GM23338 (cell line): ENCODE measurements around the gene NIPAL1. TPM values are rescaled to one million over a fixed set of nuclear protein-coding genes. Genes with fewer than 3 reads are reported as not detected.
A peak's percentile ranks its signal among the peaks of the same experiment; 100 is the strongest.

Experiments
- ATAC-seq: fragments of 200-7000 bp; cut with Tn5 transposase; 3 replicates; pipeline ENCODE4 v1.9.1; 2020
- DNase-seq: peaks from one replicate; pipeline ENCODE4 v3.0.0-alpha.2; 2015; ENCODE audit warnings: low spot score
- H2AFZ ChIP-seq: fragments of 200-600 bp; sonication (generic); 2 replicates; pipeline ENCODE4 v1.8.0; 2016; ENCODE audit warnings: antibody characterized with exemption, mild to moderate bottlenecking, moderate library complexity
- H3F3A ChIP-seq: fragments of 200-600 bp; sonication (generic); replicated peaks from 2 replicates; pipeline ENCODE4 v1.8.0; 2017; ENCODE audit warnings: antibody characterized with exemption, mixed run types, low read depth
- H3K27ac ChIP-seq: fragments of 200-600 bp; sonication (generic); 2 replicates; pipeline ENCODE4 v1.6.1; 2016; ENCODE audit warnings: low read depth
- H3K27me3 ChIP-seq: fragments of 200-600 bp; sonication (generic); 2 replicates; pipeline ENCODE4 v1.8.0; 2016; ENCODE audit warnings: mild to moderate bottlenecking, mixed run types, moderate library complexity; ENCODE audit not compliant: insufficient read depth
- H3K36me3 ChIP-seq: fragments of 200-600 bp; sonication (generic); 2 replicates; pipeline ENCODE4 v1.8.0; 2016; ENCODE audit warnings: mild to moderate bottlenecking; ENCODE audit not compliant: insufficient read depth
- H3K4me1 ChIP-seq: fragments of 200-600 bp; sonication (generic); 2 replicates; pipeline ENCODE4 v1.8.0; 2016; ENCODE audit warnings: mild to moderate bottlenecking, moderate library complexity; ENCODE audit not compliant: insufficient read depth
- H3K4me2 ChIP-seq: fragments of 200-600 bp; sonication (generic); 2 replicates; pipeline ENCODE4 v1.7.1; 2017; ENCODE audit warnings: mixed run types
- H3K4me3 ChIP-seq: fragments of 200-600 bp; sonication (generic); 2 replicates; pipeline ENCODE4 v1.6.1; 2016; ENCODE audit warnings: mixed run types
- H3K79me2 ChIP-seq: fragments of 200-600 bp; sonication (generic); replicated peaks from 2 replicates; pipeline ENCODE4 v1.8.0; 2017; ENCODE audit warnings: mild to moderate bottlenecking; ENCODE audit not compliant: insufficient read depth
- H3K9me2 ChIP-seq: fragments of 200-600 bp; sonication (generic); 2 replicates; pipeline ENCODE4 v1.8.0; 2017; ENCODE audit not compliant: insufficient read depth
- H4K20me1 ChIP-seq: fragments of 200-600 bp; sonication (generic); replicated peaks from 2 replicates; pipeline ENCODE4 v1.8.0; 2017; ENCODE audit warnings: mild to moderate bottlenecking; ENCODE audit not compliant: insufficient read depth
- H3K27ac Mint-ChIP-seq: 2 replicates; pipeline ENCODE4 v1.8.0; 2020; ENCODE audit warnings: inconsistent platforms, mild to moderate bottlenecking, moderate library complexity, mixed read lengths
- H3K27me3 Mint-ChIP-seq: 3 replicates; pipeline ENCODE4 v1.8.0; 2022; ENCODE audit warnings: low read depth, mild to moderate bottlenecking, moderate library complexity, mixed read lengths, inconsistent platforms; ENCODE audit not compliant: insufficient read depth, poor library complexity
- H3K36me3 Mint-ChIP-seq: 3 replicates; pipeline ENCODE4 v1.8.0; 2021; ENCODE audit warnings: low read depth, mild to moderate bottlenecking, inconsistent platforms, moderate library complexity, mixed read lengths
- H3K4me1 Mint-ChIP-seq: 3 replicates; pipeline ENCODE4 v1.8.0; 2020; ENCODE audit warnings: mild to moderate bottlenecking, inconsistent platforms, mixed read lengths
- H3K4me3 Mint-ChIP-seq: 3 replicates; pipeline ENCODE4 v1.8.0; 2021; ENCODE audit warnings: moderate library complexity, mild to moderate bottlenecking, inconsistent platforms, mixed read lengths
- H3K9me3 Mint-ChIP-seq: 3 replicates; pipeline ENCODE4 v1.8.0; 2020; ENCODE audit warnings: moderate library complexity, mild to moderate bottlenecking, inconsistent platforms, mixed read lengths
- CREB1 ChIP-seq: fragments of 250-450 bp; sonication (Bioruptor Pico); IDR thresholded peaks from 2 replicates; pipeline ENCODE4 v1.5.0; 2020; ENCODE audit warnings: low read depth, mild to moderate bottlenecking, moderate library complexity
- ETS1 ChIP-seq: IDR thresholded peaks from 2 replicates; pipeline ENCODE4 v1.6.1; 2016; ENCODE audit warnings: antibody characterized with exemption
- EZH2 ChIP-seq: fragments of 200-600 bp; sonication (generic); IDR thresholded peaks from one replicate; pipeline ENCODE4 v1.8.0; 2017; ENCODE audit warnings: antibody characterized with exemption, mild to moderate bottlenecking, low read depth; ENCODE audit not compliant: unreplicated experiment
- EZH2phosphoT487 ChIP-seq: fragments of 200-600 bp; sonication (generic); IDR thresholded peaks from one replicate; pipeline ENCODE4 v1.8.1; 2018; ENCODE audit warnings: antibody characterized with exemption; ENCODE audit not compliant: unreplicated experiment
- JUNB ChIP-seq: IDR thresholded peaks from one replicate; pipeline ENCODE4 v1.6.1; 2016; ENCODE audit warnings: antibody characterized with exemption; ENCODE audit not compliant: unreplicated experiment
- NANOG ChIP-seq: IDR thresholded peaks from 2 replicates; pipeline ENCODE4 v1.6.1; 2016; ENCODE audit warnings: antibody characterized with exemption, borderline replicate concordance
- POLR2AphosphoS5 ChIP-seq: IDR thresholded peaks from 2 replicates; pipeline ENCODE4 v1.6.1; 2016; ENCODE audit warnings: antibody characterized with exemption, low read depth
- REST ChIP-seq: IDR thresholded peaks from one replicate; pipeline ENCODE4 v1.6.1; 2018; ENCODE audit warnings: antibody characterized with exemption; ENCODE audit not compliant: unreplicated experiment
- STAT1 ChIP-seq: IDR thresholded peaks from one replicate; pipeline ENCODE4 v1.6.1; 2016; ENCODE audit warnings: antibody characterized with exemption; ENCODE audit not compliant: unreplicated experiment
- ZNF114 ChIP-seq: fragments of 250-450 bp; sonication (Bioruptor Pico); IDR thresholded peaks from 2 replicates; pipeline ENCODE4 v1.5.0; 2020; ENCODE audit warnings: mild to moderate bottlenecking, moderate library complexity
- ZNF331 ChIP-seq: fragments of 250-450 bp; sonication (Bioruptor Pico); IDR thresholded peaks from 2 replicates; pipeline ENCODE4 v1.5.0; 2020; ENCODE audit warnings: low read depth, mild to moderate bottlenecking, moderate library complexity
- ZNF462 ChIP-seq: fragments of 250-450 bp; sonication (Bioruptor Pico); IDR thresholded peaks from 2 replicates; pipeline ENCODE4 v1.5.0; 2020; ENCODE audit warnings: mild to moderate bottlenecking, moderate library complexity
- polyA plus RNA-seq: library from polyadenylated mRNA; unstranded; fragments of >200 nt; fragmentation: Nextera tagmentation; extraction: Ambion mirVana; gene quantifications from 2 replicates; pipeline ENCODE4 v1.2.1, GENCODE V29; 2016
- total RNA-seq: library from RNA; depleted of rRNA; stranded (reverse); fragments of >200 nt; shearing (Covaris generic); gene quantifications from 2 replicates; pipeline ENCODE4 v1.2.3, GENCODE V29; 2014

Gene NIPAL1
- total and polyA plus RNA-seq, 2 experiments from 2014 or later: 5.3 to 8.2 TPM

GRCh38 chr4:48012824-48013223 is 3.7 kb upstream of the NIPAL1 start (continued):
- TF ChIP-seq ZNF462 (CRISPR knock-in tag) (no peak), JUNB (no peak), NANOG (no peak), EZH2phosphoT487 (no peak), ETS1 (no peak), ZNF331 (CRISPR knock-in tag) (no peak), ZNF114 (no peak)

GRCh38 chr4:48015216-48015615 is 1.4 kb upstream of the NIPAL1 start:
- Mint-ChIP-seq H3K4me1 (peaks cover 22% of the 10 kb centered on the region), H3K36me3 (peaks cover 30% of the 10 kb centered on the region)
- peaks cover 7% of the 10 kb centered on the region for H4K20me1 ChIP-seq

More at GRCh38 chr4:48015216-48015615, 1.4 kb upstream of the NIPAL1 start:
- ATAC-seq: no peak
- Histone ChIP-seq H3K27ac (no peak overlapping the region), H3K4me3 (peak overlapping the region; percentile 97), H3K4me2 (peak overlapping the region; percentile 98), H3K79me2 (peaks cover 24% of the 10 kb centered on the region), H3F3A (peaks cover 5% of the 10 kb centered on the region; the same call in 1 of the 2 replicates), H2AFZ (no peak overlapping the region), H3K36me3 (peaks cover 3% of the 10 kb centered on the region; the same call in 1 of the 2 replicates), H3K4me1 (peaks cover 24% of the 10 kb centered on the region; the same call in 1 of the 2 replicates), H3K9me2 (peaks cover 8% of the 10 kb centered on the region; the same call in 1 of the 2 replicates), H3K27me3 (peaks cover 17% of the 10 kb centered on the region)
- Mint-ChIP-seq H3K27me3 (peaks cover 15% of the 10 kb centered on the region), H3K27ac (no peak overlapping the region), H3K4me3 (no peak overlapping the region), H3K9me3 (peaks cover 21% of the 10 kb centered on the region)
- DNase-seq: no peak
- TF ChIP-seq ETS1 (no peak), STAT1 (no peak), NANOG (no peak), ZNF114 (no peak), ZNF331 (CRISPR knock-in tag) (no peak), REST (no peak), CREB1 (CRISPR knock-in tag) (no peak), EZH2 (no peak), POLR2AphosphoS5 (no peak), JUNB (no peak)
